ENCODE results near the gene TNXB.

TNXB gene

GRCh38 chr6:32146687-32147086 is 37.5 kb upstream of the TNXB start:
- TF ChIP-seq FOXP2 (optimal IDR thresholded peaks at IDR 0.05; ENCODE audit: borderline replicate concordance, extremely low read depth, extremely low read length, insufficient read depth): no peak

GRCh38 chr6:32146287-32146686 is 37.1 kb upstream of the TNXB start:
- TF ChIP-seq REST (IDR thresholded peaks at IDR 0.05; ENCODE audit: insufficient read depth in 1 of 2, low read depth in 2 of 2, low read length in 2 of 2): no peak
- TF ChIP-seq SIN3A (IDR thresholded peaks at IDR 0.05; ENCODE audit: borderline replicate concordance, insufficient read depth, low read length): no peak
- no peak for TF ChIP-seq FOXP2 (optimal IDR thresholded peaks at IDR 0.05; ENCODE audit: borderline replicate concordance, extremely low read depth, extremely low read length, insufficient read depth)
- no peak for TF ChIP-seq POLR2AphosphoS5 (IDR thresholded peaks at IDR 0.05; ENCODE audit: low read depth, low read length)
- TF ChIP-seq TAF1 (IDR thresholded peaks at IDR 0.05; ENCODE audit: borderline replicate concordance, insufficient read depth, low read length): no peak

GRCh38 chr6:32140420-32141046 is 31.4 kb upstream of the TNXB start:
- TF ChIP-seq SIN3A (IDR thresholded peaks at IDR 0.05; ENCODE audit: borderline replicate concordance, insufficient read depth, low read length) (no peak), REST (IDR thresholded peaks at IDR 0.05; ENCODE audit: insufficient read depth in 1 of 2, low read depth in 2 of 2, low read length in 2 of 2) (no peak), POLR2AphosphoS5 (IDR thresholded peaks at IDR 0.05; ENCODE audit: low read depth, low read length) (no peak), FOXP2 (optimal IDR thresholded peaks at IDR 0.05; ENCODE audit: borderline replicate concordance, extremely low read depth, extremely low read length, insufficient read depth) (no peak), TAF1 (IDR thresholded peaks at IDR 0.05; ENCODE audit: borderline replicate concordance, insufficient read depth, low read length) (no peak)

- no peak for TF ChIP-seq SIN3A (IDR thresholded peaks at IDR 0.05; ENCODE audit: borderline replicate concordance, insufficient read depth, low read length)
- no peak for TF ChIP-seq POLR2AphosphoS5 (IDR thresholded peaks at IDR 0.05; ENCODE audit: low read depth, low read length)
- no peak for TF ChIP-seq REST (IDR thresholded peaks at IDR 0.05; ENCODE audit: insufficient read depth in 1 of 2, low read depth in 2 of 2, low read length in 2 of 2)
- TF ChIP-seq TAF1 (IDR thresholded peaks at IDR 0.05; ENCODE audit: borderline replicate concordance, insufficient read depth, low read length): no peak
- TF ChIP-seq FOXP2 (optimal IDR thresholded peaks at IDR 0.05; ENCODE audit: borderline replicate concordance, extremely low read depth, extremely low read length, insufficient read depth): no peak
Measured at GRCh38 chr6:32139590-32139989, 30.5 kb upstream of the TNXB start.

- TF ChIP-seq SIN3A (IDR thresholded peaks at IDR 0.05; ENCODE audit: borderline replicate concordance, insufficient read depth, low read length) (no peak), TAF1 (IDR thresholded peaks at IDR 0.05; ENCODE audit: borderline replicate concordance, insufficient read depth, low read length) (no peak), POLR2AphosphoS5 (IDR thresholded peaks at IDR 0.05; ENCODE audit: low read depth, low read length) (no peak), REST (IDR thresholded peaks at IDR 0.05; ENCODE audit: insufficient read depth in 1 of 2, low read depth in 2 of 2, low read length in 2 of 2) (no peak)
Measured at GRCh38 chr6:32137454-32137853, 28.3 kb upstream of the TNXB start.
